LNCaP clone FGC (cell line): ENCODE results near the gene HOXB3.

ENCODE experiments used
- DNase-seq: peaks from one replicate; pipeline ENCODE4 v3.0.0-alpha.2; 2011; ENCODE audit warnings: low read depth
- H3K4me3 ChIP-seq: 2 replicates; pipeline ENCODE4 v1.5.1; 2011; ENCODE audit warnings: mild to moderate bottlenecking, low read depth, low read length, control low read depth
- TF ChIP-seq, protein P1 (sequence below): IDR thresholded peaks from 2 replicates; pipeline ENCODE4 v1.5.1; 2012; ENCODE audit warnings: mild to moderate bottlenecking; ENCODE audit not compliant: control insufficient read depth, insufficient read depth; ENCODE audit errors: extremely low read depth

HOXB3 gene

DNA sequence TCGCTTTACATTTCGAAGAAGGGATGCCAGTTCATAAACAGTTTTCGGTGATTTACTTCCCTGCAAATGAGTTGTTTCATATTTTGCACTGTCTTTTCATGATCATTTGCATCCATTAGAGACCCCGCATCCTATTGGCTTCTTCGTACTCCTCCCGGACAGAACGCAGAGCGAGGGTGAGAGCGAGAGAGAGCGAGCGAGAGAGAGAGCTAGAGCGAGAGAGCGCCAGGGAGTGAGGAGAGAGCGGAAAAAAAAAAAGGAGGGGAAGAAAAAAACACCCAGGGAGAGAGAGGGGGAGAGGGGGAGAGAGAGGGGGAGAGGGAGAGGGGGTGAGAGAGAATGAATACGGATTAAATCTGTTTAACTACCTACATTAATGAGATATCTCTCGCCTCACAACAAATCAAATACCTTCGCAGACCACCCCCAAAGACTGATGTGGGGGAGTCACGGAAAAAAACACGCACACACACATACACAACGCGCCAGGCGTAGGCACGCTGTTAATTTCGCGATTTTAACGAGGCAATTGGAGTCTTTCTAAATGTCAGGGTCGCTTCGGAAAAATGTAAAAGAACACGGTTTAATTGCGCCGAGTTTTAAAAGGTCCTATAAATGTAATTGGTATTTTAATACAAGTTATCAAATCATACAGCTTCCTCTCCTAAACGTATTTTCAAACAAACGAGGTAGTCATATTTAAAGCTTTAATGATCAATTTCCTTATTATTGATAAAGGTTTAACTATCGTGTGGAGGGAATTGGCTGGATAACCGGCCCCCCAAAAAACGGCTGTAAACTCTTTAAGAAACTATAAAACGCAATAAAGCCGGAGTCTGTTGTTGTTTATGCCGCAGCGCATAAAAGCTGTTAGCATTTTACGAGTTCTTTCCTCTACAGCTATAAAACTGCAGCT, 25.3 kb upstream of the HOXB3 start, which contains the start of gene HOXB8:
Gene HOXB8, minus strand, starts transcription at position 246 of the 916 bp plus-strand sequence. CDS start 588 bp downstream, outside the sequence.
- TF ChIP-seq, protein P1, sequence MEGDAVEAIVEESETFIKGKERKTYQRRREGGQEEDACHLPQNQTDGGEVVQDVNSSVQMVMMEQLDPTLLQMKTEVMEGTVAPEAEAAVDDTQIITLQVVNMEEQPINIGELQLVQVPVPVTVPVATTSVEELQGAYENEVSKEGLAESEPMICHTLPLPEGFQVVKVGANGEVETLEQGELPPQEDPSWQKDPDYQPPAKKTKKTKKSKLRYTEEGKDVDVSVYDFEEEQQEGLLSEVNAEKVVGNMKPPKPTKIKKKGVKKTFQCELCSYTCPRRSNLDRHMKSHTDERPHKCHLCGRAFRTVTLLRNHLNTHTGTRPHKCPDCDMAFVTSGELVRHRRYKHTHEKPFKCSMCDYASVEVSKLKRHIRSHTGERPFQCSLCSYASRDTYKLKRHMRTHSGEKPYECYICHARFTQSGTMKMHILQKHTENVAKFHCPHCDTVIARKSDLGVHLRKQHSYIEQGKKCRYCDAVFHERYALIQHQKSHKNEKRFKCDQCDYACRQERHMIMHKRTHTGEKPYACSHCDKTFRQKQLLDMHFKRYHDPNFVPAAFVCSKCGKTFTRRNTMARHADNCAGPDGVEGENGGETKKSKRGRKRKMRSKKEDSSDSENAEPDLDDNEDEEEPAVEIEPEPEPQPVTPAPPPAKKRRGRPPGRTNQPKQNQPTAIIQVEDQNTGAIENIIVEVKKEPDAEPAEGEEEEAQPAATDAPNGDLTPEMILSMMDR: no peak
- no peak within 1 kb of the TSS for H3K4me3 ChIP-seq
- DNase-seq: no peak

DNA sequence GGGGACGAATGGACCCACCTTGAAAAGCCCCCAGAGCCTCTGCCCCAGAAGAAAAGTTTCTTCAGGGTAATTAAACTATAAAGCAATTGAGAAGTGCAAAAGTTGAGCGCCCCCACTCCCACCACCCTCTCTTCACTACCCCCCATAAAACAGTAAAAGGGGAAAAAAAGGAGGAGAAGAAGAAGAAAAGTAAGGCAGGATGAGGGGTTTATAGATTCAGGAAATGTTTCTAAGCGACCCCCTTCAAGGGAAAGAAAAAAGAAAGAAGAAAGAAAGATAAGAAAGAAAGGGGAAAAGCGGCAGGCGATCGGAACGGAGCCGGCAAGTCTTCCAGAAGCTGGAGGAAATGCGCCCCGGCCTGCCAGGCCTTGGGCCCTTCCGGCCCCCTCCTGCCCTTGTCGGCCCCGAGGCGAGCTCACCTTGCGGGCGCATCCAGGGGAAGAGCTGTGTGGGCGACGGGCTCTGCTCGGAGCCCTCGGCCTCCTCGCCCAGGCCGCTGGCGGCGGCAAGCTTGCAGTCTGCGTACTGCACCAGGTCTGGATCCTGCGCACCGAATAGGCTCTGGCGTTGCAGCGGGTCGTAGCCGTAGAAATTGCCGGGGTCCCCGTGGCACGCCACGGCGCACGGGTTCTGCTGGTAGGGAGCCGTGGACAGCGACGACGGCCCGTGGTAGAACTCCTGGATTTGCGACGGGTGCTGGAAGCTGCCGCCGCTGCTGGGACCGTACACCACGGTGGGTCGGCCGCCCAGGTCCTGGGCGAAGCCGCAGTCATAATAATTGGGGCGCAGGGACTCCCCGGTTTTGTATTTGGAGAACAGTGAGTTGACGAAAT, 24.0 kb upstream of the HOXB3 start:
- no peak for DNase-seq
- TF ChIP-seq, protein P1: no peak
- H3K4me3 ChIP-seq: no peak overlapping the region

DNA sequence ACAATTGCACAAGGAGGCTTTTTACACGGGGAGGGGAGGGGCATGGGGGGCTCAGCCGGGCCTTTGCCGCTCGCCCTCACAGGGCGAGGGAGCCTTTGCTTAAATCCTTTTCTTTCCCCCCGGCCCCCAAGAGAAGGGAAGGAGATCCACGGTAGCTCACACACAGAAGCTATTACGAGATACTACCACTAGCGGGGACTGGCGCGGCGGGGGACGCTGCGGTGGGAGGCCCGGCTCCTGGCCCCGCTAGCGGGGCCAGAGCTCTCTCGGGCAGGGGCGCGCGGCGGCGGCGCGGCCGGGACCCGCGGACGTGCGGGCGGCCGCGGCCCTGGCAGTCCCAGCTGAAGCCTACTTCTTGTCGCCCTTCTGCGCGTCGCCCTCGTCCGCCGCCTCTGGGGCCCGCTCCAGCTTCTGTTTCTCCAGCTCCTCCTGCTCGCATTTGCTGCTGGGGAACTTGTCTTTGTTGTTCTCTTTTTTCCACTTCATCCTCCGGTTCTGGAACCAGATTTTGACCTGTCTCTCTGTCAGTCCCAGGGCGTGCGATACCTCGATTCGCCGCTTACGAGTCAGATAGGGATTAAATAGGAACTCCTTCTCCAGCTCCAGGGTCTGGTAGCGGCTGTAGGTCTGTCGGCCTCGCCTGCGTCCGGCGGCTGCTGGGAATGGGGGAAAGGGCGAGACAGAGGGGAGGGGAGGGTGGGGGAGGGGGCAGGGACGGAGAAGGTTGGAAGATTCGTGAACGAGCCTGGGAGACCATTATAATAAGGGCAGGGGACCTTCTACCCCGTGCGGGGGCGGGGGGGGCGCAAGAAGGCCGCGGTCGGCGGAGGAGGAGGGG, 23.0 kb upstream of the HOXB3 start:
- DNase-seq: no peak
- no peak overlapping the region for H3K4me3 ChIP-seq
- TF ChIP-seq, protein P1: no peak

DNA sequence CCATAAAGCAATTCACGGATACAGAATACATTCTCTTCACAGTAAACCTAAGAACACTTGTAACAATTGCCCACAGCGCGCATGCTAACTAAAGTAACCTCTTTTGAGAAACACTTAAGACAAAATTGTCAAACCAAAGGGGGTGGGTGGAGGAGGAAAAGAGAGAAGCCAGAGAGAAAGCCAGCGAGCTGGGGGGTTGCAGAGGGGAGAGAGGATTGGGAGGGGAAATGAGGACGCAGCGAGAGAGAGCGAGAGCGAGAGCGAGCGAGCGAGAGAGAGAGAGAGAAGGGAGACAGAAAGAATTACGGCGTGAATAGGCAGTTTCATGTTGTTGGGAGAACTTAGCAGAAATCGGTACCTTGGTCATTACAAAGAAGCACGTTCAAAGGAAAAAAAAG, 22.4 kb upstream of the HOXB3 start:
- TF ChIP-seq, protein P1: no peak
- H3K4me3 ChIP-seq: no peak overlapping the region
- DNase-seq: no peak

DNA sequence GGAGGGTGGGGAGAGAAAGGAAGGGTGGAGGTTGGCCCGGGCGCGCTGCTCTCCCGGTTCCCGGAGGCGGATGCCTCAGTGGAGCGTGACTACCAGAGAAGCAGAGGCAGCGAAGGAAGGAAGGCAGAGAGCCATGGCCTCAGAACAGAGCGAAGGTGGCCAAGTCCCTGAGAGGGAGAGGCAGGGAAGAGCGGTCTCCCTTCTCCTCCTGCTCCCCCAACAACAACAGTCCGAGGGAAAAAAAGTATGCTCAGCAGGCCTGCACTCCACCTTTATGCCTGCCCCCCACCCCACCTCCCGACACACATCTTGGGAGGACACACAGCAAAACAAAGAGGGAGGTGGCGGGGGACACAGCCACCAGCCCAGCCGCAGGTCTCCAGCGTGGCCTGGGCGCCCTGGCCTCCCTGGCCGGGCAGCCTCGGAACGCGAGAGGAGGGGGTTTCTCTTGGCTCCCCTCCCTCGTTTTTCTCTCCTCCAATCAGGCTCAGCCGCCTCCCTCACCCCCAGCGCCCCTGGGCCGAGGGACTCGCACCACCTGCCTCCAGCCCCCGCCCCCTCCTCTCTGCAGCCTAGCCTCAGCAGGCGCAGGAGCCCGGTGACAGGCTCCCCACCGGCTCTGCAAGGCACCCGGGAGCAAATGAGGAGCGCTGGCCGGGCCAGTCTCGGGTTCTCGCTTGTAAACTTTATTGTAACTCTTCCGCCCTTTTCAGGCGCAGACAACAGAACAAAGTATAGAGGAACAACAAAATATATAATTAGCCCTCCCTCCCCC, 21.8 kb upstream of the HOXB3 start:
- H3K4me3 ChIP-seq: no peak overlapping the region
- DNase-seq: no peak
- TF ChIP-seq, protein P1: no peak

DNA sequence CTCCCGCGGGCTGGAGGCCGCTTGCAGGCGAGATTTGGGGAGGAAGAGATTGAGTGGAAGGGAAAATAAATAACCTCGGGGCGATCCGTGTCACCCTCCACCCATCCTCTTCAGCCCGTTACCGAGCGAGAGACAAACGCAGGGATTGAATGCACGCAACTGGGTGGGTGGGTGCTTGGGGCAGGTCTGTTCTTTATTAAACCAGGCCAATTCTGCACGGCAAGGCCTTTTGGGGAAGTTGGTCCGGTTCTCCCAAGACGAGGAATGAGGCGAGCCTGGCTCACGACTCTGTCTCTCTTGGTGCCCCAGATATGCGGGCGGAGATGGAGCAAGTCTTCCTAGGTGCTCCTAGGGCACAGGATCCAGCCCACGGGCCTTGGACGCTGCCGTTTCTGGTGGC, 21.2 kb upstream of the HOXB3 start:
- TF ChIP-seq, protein P1: no peak
- H3K4me3 ChIP-seq: no peak overlapping the region
- DNase-seq: no peak
